ENCODE data around the gene ADGB. TPM values are rescaled to one million over a fixed set of nuclear protein-coding genes. Genes with fewer than 3 reads are reported as not detected.

The ADGB gene
- total RNA-seq, 1 experiment from 2014 or later, result not detected

DNA sequence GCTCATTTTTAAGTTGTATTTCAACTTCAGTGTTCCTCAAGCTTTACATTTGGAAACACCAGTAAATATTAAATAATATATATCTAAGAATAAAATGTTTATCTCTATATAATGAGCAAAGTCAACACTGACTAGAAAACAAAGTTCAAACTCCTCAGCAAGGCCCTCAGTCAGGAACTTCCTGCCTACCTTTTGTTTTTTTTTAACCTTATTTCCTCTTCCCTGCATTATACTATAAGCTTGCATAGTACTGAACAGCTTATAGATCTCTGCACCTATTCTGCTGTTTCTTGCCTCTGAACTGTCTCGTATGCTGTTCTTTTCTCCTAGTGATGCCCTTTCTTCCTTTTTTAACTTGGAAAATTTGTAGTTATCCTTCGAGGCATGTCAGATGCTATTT lies 29.6 kb downstream of the ADGB start:
- ChIA-PET CTCF (no interaction called here), POLR2A (ENCODE audit: unreplicated experiment) (no interaction called here)
- no TSS peak for BruUV-seq (replicated peaks)
- Histone ChIP-seq H3F3A (ENCODE audit: low read length, unreplicated experiment) (no peaks in the 10 kb centered on the region), H3K27me3 (ENCODE audit: low read length) (peaks cover 19% of the 10 kb centered on the region), H2AFZ (ENCODE audit: low read length) (no peak overlapping the region), H3K4me3 (ENCODE audit: low read length) (no peak overlapping the region), H3K27ac (ENCODE audit: low read length) (no peak overlapping the region), H3K79me2 (ENCODE audit: low read length) (no peaks in the 10 kb centered on the region), H3K4me2 (ENCODE audit: low read length) (no peak overlapping the region), H3K9me3 (ENCODE audit: low read length) (no peaks in the 10 kb centered on the region), H3K9me2 (replicated peaks; ENCODE audit: low read length) (no peaks in the 10 kb centered on the region), H3K36me3 (ENCODE audit: low read depth, low read length) (no peaks in the 10 kb centered on the region), H3K9ac (ENCODE audit: low read length) (no peak overlapping the region), H3K4me1 (ENCODE audit: insufficient read depth, low read length) (no peaks in the 10 kb centered on the region), H4K20me1 (ENCODE audit: low read length) (no peaks in the 10 kb centered on the region)
- DNase-seq (no peak), ATAC-seq (no peak)
- intact Hi-C loops (cut with micrococcal nuclease), result no loop called here
- TF ChIP-seq, protein P1, sequence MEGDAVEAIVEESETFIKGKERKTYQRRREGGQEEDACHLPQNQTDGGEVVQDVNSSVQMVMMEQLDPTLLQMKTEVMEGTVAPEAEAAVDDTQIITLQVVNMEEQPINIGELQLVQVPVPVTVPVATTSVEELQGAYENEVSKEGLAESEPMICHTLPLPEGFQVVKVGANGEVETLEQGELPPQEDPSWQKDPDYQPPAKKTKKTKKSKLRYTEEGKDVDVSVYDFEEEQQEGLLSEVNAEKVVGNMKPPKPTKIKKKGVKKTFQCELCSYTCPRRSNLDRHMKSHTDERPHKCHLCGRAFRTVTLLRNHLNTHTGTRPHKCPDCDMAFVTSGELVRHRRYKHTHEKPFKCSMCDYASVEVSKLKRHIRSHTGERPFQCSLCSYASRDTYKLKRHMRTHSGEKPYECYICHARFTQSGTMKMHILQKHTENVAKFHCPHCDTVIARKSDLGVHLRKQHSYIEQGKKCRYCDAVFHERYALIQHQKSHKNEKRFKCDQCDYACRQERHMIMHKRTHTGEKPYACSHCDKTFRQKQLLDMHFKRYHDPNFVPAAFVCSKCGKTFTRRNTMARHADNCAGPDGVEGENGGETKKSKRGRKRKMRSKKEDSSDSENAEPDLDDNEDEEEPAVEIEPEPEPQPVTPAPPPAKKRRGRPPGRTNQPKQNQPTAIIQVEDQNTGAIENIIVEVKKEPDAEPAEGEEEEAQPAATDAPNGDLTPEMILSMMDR (conservative IDR thresholded peaks at IDR 0.05; ENCODE audit: low read depth, low read length), result no peak
- TF ChIP-seq EZH2 (IDR thresholded peaks at IDR 0.05; ENCODE audit: low read length, unreplicated experiment) (no peak), EZH2phosphoT487 (IDR thresholded peaks at IDR 0.05; ENCODE audit: borderline replicate concordance, low read length) (no peak)

DNA sequence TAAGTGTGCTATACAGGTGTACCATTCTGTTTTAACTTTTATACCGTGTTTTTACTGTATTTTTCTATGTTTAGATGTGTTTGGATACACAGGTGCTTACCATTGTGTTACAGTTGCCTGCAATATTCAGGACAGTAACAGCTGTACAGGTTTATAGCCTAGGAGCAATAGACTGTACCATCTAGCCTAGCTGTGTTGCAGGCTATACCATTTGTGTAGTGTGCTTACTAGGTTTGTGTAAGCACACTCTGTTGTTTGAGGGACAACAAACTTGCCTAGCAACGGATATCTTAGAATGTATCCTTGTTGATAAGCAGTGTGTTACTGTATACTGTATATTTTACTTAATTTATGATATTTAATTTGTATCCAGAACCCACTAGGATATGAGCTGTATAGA lies 35.2 kb downstream of the ADGB start:
- no peak overlapping the region for H3K4me3 ChIP-seq (ENCODE audit: low read length)
- H3K9me2 ChIP-seq (replicated peaks; ENCODE audit: low read length), result no peaks in the 10 kb centered on the region
- H3K4me2 ChIP-seq (ENCODE audit: low read length), result no peak overlapping the region
- ChIA-PET POLR2A (ENCODE audit: unreplicated experiment) (no interaction called here), CTCF (no interaction called here)
- H3K27me3 ChIP-seq (ENCODE audit: low read length), result peaks cover 19% of the 10 kb centered on the region
- ATAC-seq (no peak), DNase-seq (no peak)
- BruUV-seq (replicated peaks), result no TSS peak
- H3K27ac ChIP-seq (ENCODE audit: low read length), result no peak overlapping the region
- TF ChIP-seq EZH2 (IDR thresholded peaks at IDR 0.05; ENCODE audit: low read length, unreplicated experiment) (no peak), EZH2phosphoT487 (IDR thresholded peaks at IDR 0.05; ENCODE audit: borderline replicate concordance, low read length) (no peak)
- TF ChIP-seq, protein P1 (conservative IDR thresholded peaks at IDR 0.05; ENCODE audit: low read depth, low read length), result no peak
- no peaks in the 10 kb centered on the region for H3K9me3 ChIP-seq (ENCODE audit: low read length)
- H3K36me3 ChIP-seq (ENCODE audit: low read depth, low read length), result no peaks in the 10 kb centered on the region
- intact Hi-C loops (cut with micrococcal nuclease), result no loop called here
- no peaks in the 10 kb centered on the region for H4K20me1 ChIP-seq (ENCODE audit: low read length)
- no peaks in the 10 kb centered on the region for H3K4me1 ChIP-seq (ENCODE audit: insufficient read depth, low read length)
- no peaks in the 10 kb centered on the region for H3K79me2 ChIP-seq (ENCODE audit: low read length)
- H3K9ac ChIP-seq (ENCODE audit: low read length), result no peak overlapping the region
- H3F3A ChIP-seq (ENCODE audit: low read length, unreplicated experiment), result no peaks in the 10 kb centered on the region
- H2AFZ ChIP-seq (ENCODE audit: low read length), result no peak overlapping the region

DNA sequence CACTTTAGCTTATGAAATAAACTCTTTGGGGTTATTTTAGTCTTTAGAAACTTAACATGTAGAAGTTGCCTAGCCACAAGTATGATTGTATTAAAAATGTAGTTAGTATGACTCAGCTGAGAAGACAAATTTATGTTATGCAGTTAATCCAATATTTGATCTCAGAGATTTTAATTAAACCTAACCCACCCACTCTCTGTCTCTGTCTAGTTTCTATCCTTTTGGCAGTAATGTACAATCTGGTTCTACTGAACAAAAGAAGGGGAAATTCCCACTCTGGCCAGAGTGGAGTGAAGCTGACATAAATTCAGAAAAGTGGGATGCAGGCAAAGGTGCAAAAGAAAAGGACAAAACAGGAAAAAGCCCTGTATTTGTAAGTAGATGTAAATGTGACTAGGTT lies 36.4 kb downstream of the ADGB start:
- no peak for DNase-seq
- no peak overlapping the region for H3K9ac ChIP-seq (ENCODE audit: low read length)
- H4K20me1 ChIP-seq (ENCODE audit: low read length), result no peaks in the 10 kb centered on the region
- no TSS peak for BruUV-seq (replicated peaks)
- ChIA-PET POLR2A (ENCODE audit: unreplicated experiment) (no interaction called here), CTCF (no interaction called here)
- H3K4me1 ChIP-seq (ENCODE audit: insufficient read depth, low read length), result no peaks in the 10 kb centered on the region
- no peak overlapping the region for H3K4me2 ChIP-seq (ENCODE audit: low read length)
- intact Hi-C loops (cut with micrococcal nuclease), result no loop called here
- H3K27me3 ChIP-seq (ENCODE audit: low read length), result peaks cover 19% of the 10 kb centered on the region
- H3K79me2 ChIP-seq (ENCODE audit: low read length), result no peaks in the 10 kb centered on the region
- H3K9me3 ChIP-seq (ENCODE audit: low read length), result no peaks in the 10 kb centered on the region
- no peak overlapping the region for H2AFZ ChIP-seq (ENCODE audit: low read length)
- H3K4me3 ChIP-seq (ENCODE audit: low read length), result no peak overlapping the region
- no peaks in the 10 kb centered on the region for H3F3A ChIP-seq (ENCODE audit: low read length, unreplicated experiment)
- no peak for ATAC-seq
- no peak overlapping the region for H3K27ac ChIP-seq (ENCODE audit: low read length)
- no peak for TF ChIP-seq EZH2phosphoT487 (IDR thresholded peaks at IDR 0.05; ENCODE audit: borderline replicate concordance, low read length)
- TF ChIP-seq, protein P1 (conservative IDR thresholded peaks at IDR 0.05; ENCODE audit: low read depth, low read length), result no peak
- TF ChIP-seq EZH2 (IDR thresholded peaks at IDR 0.05; ENCODE audit: low read length, unreplicated experiment), result no peak
- H3K9me2 ChIP-seq (replicated peaks; ENCODE audit: low read length), result no peaks in the 10 kb centered on the region
- H3K36me3 ChIP-seq (ENCODE audit: low read depth, low read length), result no peaks in the 10 kb centered on the region
